ENCODE data around the gene TDRD1.

TDRD1 gene

DNA sequence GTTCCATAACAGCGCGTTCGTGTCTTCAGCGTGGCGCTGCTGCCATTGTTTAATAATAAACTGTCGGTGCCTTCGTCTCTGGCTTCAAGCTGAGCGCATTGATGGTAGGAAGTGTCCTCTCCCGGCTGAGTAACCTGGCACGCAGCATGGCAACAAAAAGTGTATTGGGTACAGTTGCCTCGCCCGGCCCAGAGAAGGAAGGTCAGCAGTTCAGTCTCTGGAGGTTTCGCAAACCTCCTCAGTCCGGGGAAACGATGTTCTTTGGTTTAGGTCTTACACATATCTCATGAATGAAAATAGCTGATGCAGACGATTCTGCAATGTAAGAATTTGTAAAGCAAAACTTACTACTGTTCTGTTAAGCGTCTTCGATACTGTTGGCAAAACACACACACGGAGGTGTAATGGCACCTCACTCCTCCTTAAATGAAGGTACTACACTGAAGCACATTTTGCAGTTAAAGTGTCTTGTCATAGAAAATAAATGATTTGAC lies 4.4 kb upstream of the TDRD1 start:
- peaks cover 8% of the 10 kb centered on the region; the same call in 1 of the 2 replicates for H3K27me3 ChIP-seq (ENCODE audit: control insufficient read depth, insufficient read depth, low read length)
- no peak overlapping the region for H3K27ac ChIP-seq (ENCODE audit: low read depth, low read length)
- peak overlapping the region; percentile 96 for H3K4me3 ChIP-seq (ENCODE audit: low read depth, low read length)
- H3K36me3 ChIP-seq (ENCODE audit: control insufficient read depth, insufficient read depth, low read length): peaks cover 2% of the 10 kb centered on the region; the same call in 1 of the 2 replicates
- peak overlapping the region; percentile 7 for H3K9ac ChIP-seq (ENCODE audit: low read length)
- H3K9me3 ChIP-seq (ENCODE audit: control insufficient read depth, insufficient read depth, low read depth, low read length): peaks cover 3% of the 10 kb centered on the region; the same call in 1 of the 2 replicates
- peaks cover 14% of the 10 kb centered on the region for H3K4me1 ChIP-seq (ENCODE audit: control insufficient read depth, insufficient read depth, low read length)

DNA sequence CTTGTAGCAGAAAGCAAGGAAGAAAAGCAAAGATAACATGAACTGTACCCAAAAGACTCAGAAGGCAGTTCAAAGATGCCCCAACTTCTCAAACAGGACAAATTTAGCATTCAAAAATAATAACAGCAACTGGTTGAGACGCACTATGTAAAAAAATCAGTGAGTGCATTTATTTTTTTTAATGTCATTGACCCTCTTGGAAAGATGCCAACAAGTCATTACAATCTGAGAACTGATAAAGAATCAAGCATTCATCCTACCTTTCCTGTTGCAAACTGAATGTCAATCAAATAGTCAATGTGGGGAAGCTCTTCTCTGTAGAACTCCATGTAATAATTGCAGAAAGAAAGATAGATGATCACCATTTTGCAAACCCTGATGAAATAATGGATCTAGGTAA lies 3.5 kb upstream of the TDRD1 start:
- H3K27me3 ChIP-seq (ENCODE audit: control insufficient read depth, insufficient read depth, low read length): peaks cover 8% of the 10 kb centered on the region; the same call in 1 of the 2 replicates
- H3K27ac ChIP-seq (ENCODE audit: low read depth, low read length): no peak overlapping the region
- no peaks in the 10 kb centered on the region; the same call in 1 of the 2 replicates for H3K36me3 ChIP-seq (ENCODE audit: control insufficient read depth, insufficient read depth, low read length)
- H3K9me3 ChIP-seq (ENCODE audit: control insufficient read depth, insufficient read depth, low read depth, low read length): no peaks in the 10 kb centered on the region
- H3K4me3 ChIP-seq (ENCODE audit: low read depth, low read length): no peak overlapping the region
- H3K4me1 ChIP-seq (ENCODE audit: control insufficient read depth, insufficient read depth, low read length): peaks cover 20% of the 10 kb centered on the region
- no peak overlapping the region for H3K9ac ChIP-seq (ENCODE audit: low read length)

DNA sequence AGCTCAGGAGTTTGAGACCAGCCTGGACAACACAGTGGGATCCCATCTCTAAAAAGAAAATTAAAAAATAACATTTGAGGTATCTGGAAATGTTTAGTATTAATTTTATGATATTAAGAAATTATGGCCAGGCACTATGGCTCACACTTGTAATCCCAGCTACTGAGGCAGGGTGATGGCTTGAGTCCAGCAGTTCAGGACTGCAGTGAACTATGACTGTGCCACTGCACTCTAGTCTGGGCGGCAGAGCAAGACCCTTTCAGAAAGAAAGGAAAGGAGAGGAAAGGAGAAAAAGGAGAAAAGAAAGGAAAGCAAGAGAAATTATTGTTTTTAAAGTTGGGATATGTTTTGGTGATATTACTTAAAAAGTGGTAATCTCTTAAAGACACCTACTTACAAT lies 2.6 kb upstream of the TDRD1 start:
- Histone ChIP-seq H3K9me3 (ENCODE audit: control insufficient read depth, insufficient read depth, low read depth, low read length) (no peaks in the 10 kb centered on the region), H3K9ac (ENCODE audit: low read length) (no peak overlapping the region), H3K36me3 (ENCODE audit: control insufficient read depth, insufficient read depth, low read length) (no peaks in the 10 kb centered on the region; the same call in 1 of the 2 replicates), H3K27ac (ENCODE audit: low read depth, low read length) (no peak overlapping the region), H3K4me3 (ENCODE audit: low read depth, low read length) (no peak overlapping the region), H3K4me1 (ENCODE audit: control insufficient read depth, insufficient read depth, low read length) (peaks cover 20% of the 10 kb centered on the region), H3K27me3 (ENCODE audit: control insufficient read depth, insufficient read depth, low read length) (peaks cover 8% of the 10 kb centered on the region; the same call in 1 of the 2 replicates)

DNA sequence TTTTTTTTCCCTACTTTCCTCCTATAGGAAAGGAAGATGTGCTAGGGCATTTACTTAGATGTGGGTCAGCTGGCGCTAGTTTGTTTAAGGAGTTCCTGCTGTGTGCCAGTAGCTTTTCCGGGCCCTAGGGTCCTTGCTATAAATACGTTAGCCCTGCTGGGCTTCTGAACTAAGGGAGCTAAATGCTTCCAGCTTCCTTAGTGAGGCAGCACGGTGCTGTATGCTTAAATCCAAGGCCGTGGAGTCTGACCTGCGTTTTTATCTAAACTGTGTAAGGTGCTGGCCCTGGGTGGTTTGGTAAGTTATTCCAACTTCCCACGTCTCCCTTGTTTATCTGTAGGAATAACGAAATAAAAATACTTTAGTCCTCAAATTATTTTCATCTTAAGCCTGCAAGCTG lies 594 bp downstream of the TDRD1 start:
- Histone ChIP-seq H3K36me3 (ENCODE audit: control insufficient read depth, insufficient read depth, low read length) (no peaks in the 10 kb centered on the region), H3K9me3 (ENCODE audit: control insufficient read depth, insufficient read depth, low read depth, low read length) (no peaks in the 10 kb centered on the region), H3K9ac (ENCODE audit: low read length) (no peak overlapping the region), H3K4me1 (ENCODE audit: control insufficient read depth, insufficient read depth, low read length) (peaks cover 15% of the 10 kb centered on the region), H3K27ac (ENCODE audit: low read depth, low read length) (no peak overlapping the region), H3K27me3 (ENCODE audit: control insufficient read depth, insufficient read depth, low read length) (peaks cover 6% of the 10 kb centered on the region; the same call in 1 of the 2 replicates), H3K4me3 (ENCODE audit: low read depth, low read length) (no peak overlapping the region)

DNA sequence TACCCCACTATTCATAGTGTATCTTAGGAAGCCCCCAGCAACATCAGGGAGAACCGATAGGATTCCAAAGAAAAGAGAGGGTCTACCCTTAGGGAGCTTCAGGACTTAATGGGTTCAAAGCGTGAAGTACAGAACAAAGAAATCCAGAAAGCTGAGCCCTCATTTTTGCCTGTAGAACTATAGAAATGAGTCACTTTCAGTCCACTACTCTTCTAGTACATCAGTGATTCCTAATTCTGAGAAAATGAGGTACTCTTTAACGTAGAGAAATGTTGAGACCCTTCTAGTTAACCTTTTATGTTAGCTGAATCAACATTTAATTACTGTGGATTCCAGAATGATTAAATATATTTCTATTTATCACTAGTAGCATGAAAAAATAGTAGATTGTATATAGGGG lies 1.8 kb downstream of the TDRD1 start:
- Histone ChIP-seq H3K9ac (ENCODE audit: low read length) (no peak overlapping the region), H3K4me1 (ENCODE audit: control insufficient read depth, insufficient read depth, low read length) (peaks cover 13% of the 10 kb centered on the region), H3K27ac (ENCODE audit: low read depth, low read length) (no peak overlapping the region), H3K9me3 (ENCODE audit: control insufficient read depth, insufficient read depth, low read depth, low read length) (no peaks in the 10 kb centered on the region), H3K4me3 (ENCODE audit: low read depth, low read length) (no peak overlapping the region), H3K36me3 (ENCODE audit: control insufficient read depth, insufficient read depth, low read length) (no peaks in the 10 kb centered on the region), H3K27me3 (ENCODE audit: control insufficient read depth, insufficient read depth, low read length) (0 out of 2 replicates have a peak, but pooled peaks cover 3% of the 10 kb centered on the region)

DNA sequence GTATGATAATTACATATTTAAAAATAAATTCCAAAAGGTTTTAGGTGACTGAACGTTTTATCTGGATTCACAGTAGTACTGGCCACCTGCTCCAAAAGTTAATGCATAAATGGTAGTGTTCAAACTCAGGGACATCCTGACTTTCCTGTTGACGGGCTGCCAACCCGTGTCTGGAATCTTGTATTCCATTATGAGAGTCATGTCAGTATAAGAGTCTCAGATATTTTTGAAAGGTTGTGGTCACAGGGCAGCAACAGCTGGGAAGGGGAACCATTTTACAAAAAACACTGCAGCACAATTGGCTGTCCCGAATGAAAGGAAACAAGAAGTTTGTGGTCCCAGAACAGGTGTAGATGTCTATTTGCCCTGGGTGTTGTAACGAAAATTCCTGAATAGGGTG lies 2.8 kb downstream of the TDRD1 start:
- peaks cover 13% of the 10 kb centered on the region for H3K4me1 ChIP-seq (ENCODE audit: control insufficient read depth, insufficient read depth, low read length)
- no peak overlapping the region for H3K9ac ChIP-seq (ENCODE audit: low read length)
- H3K27ac ChIP-seq (ENCODE audit: low read depth, low read length): no peak overlapping the region
- no peak overlapping the region for H3K4me3 ChIP-seq (ENCODE audit: low read depth, low read length)
- H3K27me3 ChIP-seq (ENCODE audit: control insufficient read depth, insufficient read depth, low read length): 0 out of 2 replicates have a peak, but pooled peaks cover 3% of the 10 kb centered on the region
- no peaks in the 10 kb centered on the region for H3K9me3 ChIP-seq (ENCODE audit: control insufficient read depth, insufficient read depth, low read depth, low read length)
- H3K36me3 ChIP-seq (ENCODE audit: control insufficient read depth, insufficient read depth, low read length): no peaks in the 10 kb centered on the region

DNA sequence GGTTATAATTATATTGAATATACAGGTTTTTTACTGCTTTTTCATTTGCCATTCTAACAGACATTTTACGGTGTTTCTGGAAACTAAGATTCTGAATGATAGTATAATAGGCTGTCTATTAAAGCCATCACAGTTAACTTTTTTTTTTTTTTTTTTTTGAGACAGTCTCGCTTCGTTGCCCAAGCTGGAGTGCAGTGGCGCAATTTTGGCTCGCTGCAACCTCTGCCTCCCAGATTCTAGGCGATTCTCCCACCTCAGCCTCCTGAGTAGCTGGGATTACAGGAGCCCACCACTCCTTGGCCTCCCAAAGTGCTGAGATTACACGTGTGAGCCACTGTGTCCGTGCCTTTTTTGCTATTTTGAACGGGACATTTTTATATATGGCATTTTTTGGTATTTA lies 4.4 kb downstream of the TDRD1 start:
- H3K27me3 ChIP-seq (ENCODE audit: control insufficient read depth, insufficient read depth, low read length): 0 out of 2 replicates have a peak, but pooled peaks cover 3% of the 10 kb centered on the region
- no peaks in the 10 kb centered on the region for H3K9me3 ChIP-seq (ENCODE audit: control insufficient read depth, insufficient read depth, low read depth, low read length)
- H3K4me1 ChIP-seq (ENCODE audit: control insufficient read depth, insufficient read depth, low read length): peaks cover 13% of the 10 kb centered on the region
- H3K4me3 ChIP-seq (ENCODE audit: low read depth, low read length): no peak overlapping the region
- H3K36me3 ChIP-seq (ENCODE audit: control insufficient read depth, insufficient read depth, low read length): no peaks in the 10 kb centered on the region
- H3K27ac ChIP-seq (ENCODE audit: low read depth, low read length): no peak overlapping the region
- no peak overlapping the region for H3K9ac ChIP-seq (ENCODE audit: low read length)

DNA sequence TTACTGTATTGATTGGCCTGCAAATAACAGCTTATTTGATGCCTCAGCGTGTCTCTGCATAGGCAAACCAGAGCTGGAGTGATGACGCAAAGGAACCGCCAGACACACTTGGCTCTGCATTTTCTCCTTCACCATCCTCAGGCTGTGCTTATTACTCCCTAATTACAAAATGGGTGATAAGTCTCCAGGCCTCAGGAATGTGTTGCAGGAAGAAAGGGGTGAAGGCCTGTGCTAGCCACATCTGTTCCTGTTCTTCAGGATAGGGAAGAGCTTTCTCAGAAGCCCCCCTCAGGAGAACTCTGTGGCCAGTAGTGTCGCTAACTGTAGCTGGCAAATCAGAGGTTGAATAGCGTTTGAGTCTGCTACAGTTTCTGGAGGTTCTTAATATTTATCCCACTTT lies 5.1 kb downstream of the TDRD1 start:
- Histone ChIP-seq H3K27ac (ENCODE audit: low read depth, low read length) (no peak overlapping the region), H3K4me1 (ENCODE audit: control insufficient read depth, insufficient read depth, low read length) (peaks cover 10% of the 10 kb centered on the region), H3K4me3 (ENCODE audit: low read depth, low read length) (no peak overlapping the region), H3K9me3 (ENCODE audit: control insufficient read depth, insufficient read depth, low read depth, low read length) (no peaks in the 10 kb centered on the region), H3K9ac (ENCODE audit: low read length) (no peak overlapping the region), H3K36me3 (ENCODE audit: control insufficient read depth, insufficient read depth, low read length) (no peaks in the 10 kb centered on the region), H3K27me3 (ENCODE audit: control insufficient read depth, insufficient read depth, low read length) (no peaks in the 10 kb centered on the region)

DNA sequence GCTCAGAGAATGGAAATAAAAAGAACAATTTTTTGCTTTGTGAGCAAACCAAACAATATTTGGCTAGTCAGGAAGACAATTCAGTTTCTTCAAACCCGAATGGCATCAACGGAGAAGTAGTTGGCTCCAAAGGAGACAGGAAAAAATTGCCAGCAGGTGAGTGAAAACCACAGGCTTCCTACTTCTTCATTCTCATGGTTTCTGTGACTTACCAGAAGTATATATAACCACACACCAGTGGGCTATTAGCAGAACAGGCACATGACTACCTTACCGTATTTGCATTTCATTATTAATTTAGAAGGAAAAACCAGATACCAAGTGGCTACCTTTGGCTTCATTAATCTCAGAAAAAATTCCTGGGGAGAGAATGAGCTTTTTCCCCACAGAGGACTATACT lies 8.8 kb downstream of the TDRD1 start:
- Histone ChIP-seq H3K36me3 (ENCODE audit: control insufficient read depth, insufficient read depth, low read length) (no peaks in the 10 kb centered on the region), H3K4me3 (ENCODE audit: low read depth, low read length) (no peak overlapping the region), H3K27ac (ENCODE audit: low read depth, low read length) (no peak overlapping the region), H3K9me3 (ENCODE audit: control insufficient read depth, insufficient read depth, low read depth, low read length) (no peaks in the 10 kb centered on the region), H3K27me3 (ENCODE audit: control insufficient read depth, insufficient read depth, low read length) (no peaks in the 10 kb centered on the region), H3K4me1 (ENCODE audit: control insufficient read depth, insufficient read depth, low read length) (no peaks in the 10 kb centered on the region), H3K9ac (ENCODE audit: low read length) (no peak overlapping the region)

DNA sequence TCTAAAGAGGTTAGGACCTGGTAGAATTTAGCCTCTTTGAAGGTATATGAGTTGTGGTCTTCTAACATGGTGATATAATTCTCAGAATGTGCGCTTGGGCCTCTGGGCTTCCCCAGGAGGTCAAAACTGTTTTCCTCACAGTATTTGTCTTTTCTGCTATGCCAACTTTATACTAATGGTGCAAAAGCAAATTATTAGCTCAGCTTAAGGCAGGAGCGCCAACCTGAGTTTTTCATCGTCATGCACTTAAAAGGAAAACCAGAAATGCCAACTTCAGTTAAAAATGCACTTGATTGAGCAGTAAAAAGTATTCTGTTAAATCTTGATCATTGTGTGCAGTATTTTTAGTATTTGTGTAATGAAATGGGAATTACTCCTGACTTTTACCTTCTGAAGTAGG lies 9.7 kb downstream of the TDRD1 start:
- Histone ChIP-seq H3K36me3 (ENCODE audit: control insufficient read depth, insufficient read depth, low read length) (no peaks in the 10 kb centered on the region), H3K9ac (ENCODE audit: low read length) (no peak overlapping the region), H3K27ac (ENCODE audit: low read depth, low read length) (no peak overlapping the region), H3K9me3 (ENCODE audit: control insufficient read depth, insufficient read depth, low read depth, low read length) (no peaks in the 10 kb centered on the region), H3K27me3 (ENCODE audit: control insufficient read depth, insufficient read depth, low read length) (no peaks in the 10 kb centered on the region), H3K4me1 (ENCODE audit: control insufficient read depth, insufficient read depth, low read length) (no peaks in the 10 kb centered on the region), H3K4me3 (ENCODE audit: low read depth, low read length) (no peak overlapping the region)

DNA sequence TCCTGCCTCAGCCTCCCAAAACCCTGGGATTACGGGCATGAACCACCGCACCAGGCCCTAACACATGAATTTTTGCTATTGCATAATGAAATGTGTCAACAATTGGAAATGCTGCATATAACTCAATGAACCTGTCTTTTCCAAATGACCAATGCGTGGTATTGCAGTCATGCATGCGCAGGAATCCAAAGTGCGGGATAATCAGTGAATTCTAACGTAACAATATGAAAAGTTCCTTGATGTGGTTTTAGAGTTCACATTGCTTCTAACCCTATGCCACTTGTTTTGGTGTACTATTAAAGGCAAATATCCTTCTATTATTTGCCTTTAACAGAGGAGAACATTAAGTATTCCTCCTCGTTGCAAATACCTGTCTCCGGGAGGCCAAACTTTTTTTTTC lies 10.5 kb downstream of the TDRD1 start:
- Histone ChIP-seq H3K9ac (ENCODE audit: low read length) (no peak overlapping the region), H3K4me3 (ENCODE audit: low read depth, low read length) (no peak overlapping the region), H3K4me1 (ENCODE audit: control insufficient read depth, insufficient read depth, low read length) (no peaks in the 10 kb centered on the region), H3K36me3 (ENCODE audit: control insufficient read depth, insufficient read depth, low read length) (no peaks in the 10 kb centered on the region), H3K9me3 (ENCODE audit: control insufficient read depth, insufficient read depth, low read depth, low read length) (no peaks in the 10 kb centered on the region), H3K27ac (ENCODE audit: low read depth, low read length) (no peak overlapping the region), H3K27me3 (ENCODE audit: control insufficient read depth, insufficient read depth, low read length) (no peaks in the 10 kb centered on the region)

DNA sequence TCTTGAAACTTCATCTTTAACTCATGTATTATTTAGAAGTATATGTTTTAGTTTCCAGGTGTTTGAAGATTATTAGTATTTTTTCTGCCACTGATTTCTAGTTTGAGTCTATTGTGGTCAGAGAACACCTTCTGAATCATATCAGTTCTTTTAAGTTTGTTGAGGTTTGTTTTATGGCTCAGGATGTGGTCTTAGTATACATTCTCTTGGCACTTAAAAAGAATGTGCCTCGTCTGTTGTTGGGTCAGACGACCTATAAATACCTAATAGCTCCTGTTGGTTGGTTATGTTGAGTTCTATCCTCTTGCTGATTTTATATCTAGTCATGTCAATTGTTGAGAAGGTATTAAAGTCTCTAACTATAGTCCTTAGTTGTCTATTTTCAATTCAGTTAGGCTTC lies 15.9 kb downstream of the TDRD1 start:
- H3K4me1 ChIP-seq (ENCODE audit: control insufficient read depth, insufficient read depth, low read length): no peaks in the 10 kb centered on the region
- no peaks in the 10 kb centered on the region for H3K36me3 ChIP-seq (ENCODE audit: control insufficient read depth, insufficient read depth, low read length)
- no peak overlapping the region for H3K9ac ChIP-seq (ENCODE audit: low read length)
- H3K4me3 ChIP-seq (ENCODE audit: low read depth, low read length): no peak overlapping the region
- no peaks in the 10 kb centered on the region for H3K27me3 ChIP-seq (ENCODE audit: control insufficient read depth, insufficient read depth, low read length)
- H3K27ac ChIP-seq (ENCODE audit: low read depth, low read length): no peak overlapping the region
- H3K9me3 ChIP-seq (ENCODE audit: control insufficient read depth, insufficient read depth, low read depth, low read length): no peaks in the 10 kb centered on the region
